Measurements from ENCODE around the gene MLLT10.

MLLT10 gene

GRCh38 chr10:21497177-21497807 is 36.7 kb upstream of the MLLT10 start:
- peak overlapping the region; percentile 79 for H3K27ac ChIP-seq (ENCODE audit: poor library complexity, severe bottlenecking)
- no peaks in the 10 kb centered on the region for H3K27me3 ChIP-seq (ENCODE audit: insufficient read depth, poor library complexity, severe bottlenecking)
- DNase-seq (ENCODE audit: low spot score), result peak; percentile 94
- H3K36me3 ChIP-seq (ENCODE audit: low read depth), result no peaks in the 10 kb centered on the region
- ATAC-seq (ENCODE audit: low read depth), result peak; percentile 60
- H3K9me3 ChIP-seq (ENCODE audit: severe bottlenecking), result no peaks in the 10 kb centered on the region
- TF ChIP-seq CTCF (IDR thresholded peaks at IDR 0.05; ENCODE audit: poor library complexity, severe bottlenecking), result no peak
- peaks cover 3% of the 10 kb centered on the region for H3K4me1 ChIP-seq (ENCODE audit: insufficient read depth, poor library complexity, severe bottlenecking)
- peak overlapping the region; percentile 59 for H3K4me3 ChIP-seq (ENCODE audit: severe bottlenecking)

- Histone ChIP-seq H3K27ac (ENCODE audit: poor library complexity, severe bottlenecking) (no peak overlapping the region), H3K4me1 (ENCODE audit: insufficient read depth, poor library complexity, severe bottlenecking) (peaks cover 3% of the 10 kb centered on the region), H3K9me3 (ENCODE audit: severe bottlenecking) (no peaks in the 10 kb centered on the region), H3K27me3 (ENCODE audit: insufficient read depth, poor library complexity, severe bottlenecking) (no peaks in the 10 kb centered on the region), H3K36me3 (ENCODE audit: low read depth) (no peaks in the 10 kb centered on the region), H3K4me3 (ENCODE audit: severe bottlenecking) (no peak overlapping the region)
- DNase-seq (ENCODE audit: low spot score), result no peak
- no peak for ATAC-seq (ENCODE audit: low read depth)
- TF ChIP-seq CTCF (IDR thresholded peaks at IDR 0.05; ENCODE audit: poor library complexity, severe bottlenecking), result no peak
These were observed 35.7 kb upstream of the MLLT10 start for GRCh38 chr10:21498377-21498776.

GRCh38 chr10:21498986-21499385 is 35.0 kb upstream of the MLLT10 start:
- H3K9me3 ChIP-seq (ENCODE audit: severe bottlenecking), result no peaks in the 10 kb centered on the region
- TF ChIP-seq CTCF (IDR thresholded peaks at IDR 0.05; ENCODE audit: poor library complexity, severe bottlenecking), result no peak
- H3K36me3 ChIP-seq (ENCODE audit: low read depth), result no peaks in the 10 kb centered on the region
- H3K27me3 ChIP-seq (ENCODE audit: insufficient read depth, poor library complexity, severe bottlenecking), result no peaks in the 10 kb centered on the region
- H3K4me3 ChIP-seq (ENCODE audit: severe bottlenecking), result no peak overlapping the region
- ATAC-seq (ENCODE audit: low read depth), result no peak
- no peak overlapping the region for H3K27ac ChIP-seq (ENCODE audit: poor library complexity, severe bottlenecking)
- DNase-seq (ENCODE audit: low spot score), result no peak
- H3K4me1 ChIP-seq (ENCODE audit: insufficient read depth, poor library complexity, severe bottlenecking), result peaks cover 3% of the 10 kb centered on the region

GRCh38 chr10:21499701-21500577 is 34.1 kb upstream of the MLLT10 start:
- Histone ChIP-seq H3K36me3 (ENCODE audit: low read depth) (no peaks in the 10 kb centered on the region), H3K9me3 (ENCODE audit: severe bottlenecking) (no peaks in the 10 kb centered on the region), H3K27ac (ENCODE audit: poor library complexity, severe bottlenecking) (no peak overlapping the region), H3K4me1 (ENCODE audit: insufficient read depth, poor library complexity, severe bottlenecking) (peaks cover 3% of the 10 kb centered on the region), H3K27me3 (ENCODE audit: insufficient read depth, poor library complexity, severe bottlenecking) (no peaks in the 10 kb centered on the region), H3K4me3 (ENCODE audit: severe bottlenecking) (no peak overlapping the region)
- ATAC-seq (ENCODE audit: low read depth) (no peak), DNase-seq (ENCODE audit: low spot score) (peak; percentile 53)
- TF ChIP-seq CTCF (IDR thresholded peaks at IDR 0.05; ENCODE audit: poor library complexity, severe bottlenecking), result no peak

GRCh38 chr10:21500578-21500910 is 33.5 kb upstream of the MLLT10 start:
- Histone ChIP-seq H3K4me3 (ENCODE audit: severe bottlenecking) (no peak overlapping the region), H3K4me1 (ENCODE audit: insufficient read depth, poor library complexity, severe bottlenecking) (peaks cover 3% of the 10 kb centered on the region)

More at GRCh38 chr10:21500578-21500910, 33.5 kb upstream of the MLLT10 start:
- no peak overlapping the region for H3K27ac ChIP-seq (ENCODE audit: poor library complexity, severe bottlenecking)
- H3K36me3 ChIP-seq (ENCODE audit: low read depth), result no peaks in the 10 kb centered on the region
- no peaks in the 10 kb centered on the region for H3K9me3 ChIP-seq (ENCODE audit: severe bottlenecking)
- no peak for TF ChIP-seq CTCF (IDR thresholded peaks at IDR 0.05; ENCODE audit: poor library complexity, severe bottlenecking)
- DNase-seq (ENCODE audit: low spot score) (no peak), ATAC-seq (ENCODE audit: low read depth) (no peak)
- H3K27me3 ChIP-seq (ENCODE audit: insufficient read depth, poor library complexity, severe bottlenecking), result no peaks in the 10 kb centered on the region

All from RWPE2 (cell line).